Astrocyte (in vitro differentiated cells and primary cell): Measurements from ENCODE around the gene PARD3B. TPM values are rescaled to one million over a fixed set of nuclear protein-coding genes. Genes with fewer than 3 reads are reported as not detected.

Source experiments
- DNase-seq: peaks from one replicate; pipeline ENCODE4 v3.0.0-alpha.2; 2010; ENCODE audit warnings: low read depth
- FAIRE-seq: peaks from 2 replicates; lab custom pipeline; 2011; peaks lifted over from hg19 to GRCh38; lab: Jason Lieb, UNC
- H2AFZ ChIP-seq: 2 replicates; pipeline ENCODE4 v1.6.0; 2012; ENCODE audit warnings: low read depth, low read length, inconsistent platforms
- H3K27ac ChIP-seq: 2 replicates; pipeline ENCODE4 v1.5.1; 2011; ENCODE audit warnings: low read depth, low read length, inconsistent platforms
- H3K27me3 ChIP-seq: 2 replicates; pipeline ENCODE4 v1.6.0; 2011; ENCODE audit warnings: low read length, inconsistent platforms; ENCODE audit not compliant: insufficient read depth
- H3K36me3 ChIP-seq: 2 replicates; pipeline ENCODE4 v1.5.1; 2011; ENCODE audit warnings: low read length, inconsistent platforms; ENCODE audit not compliant: insufficient read depth
- H3K4me1 ChIP-seq: 2 replicates; pipeline ENCODE4 v1.5.1; 2011; ENCODE audit warnings: low read length, inconsistent platforms; ENCODE audit not compliant: insufficient read depth
- H3K4me2 ChIP-seq: 2 replicates; pipeline ENCODE4 v1.6.0; 2012; ENCODE audit warnings: low read length, inconsistent platforms
- H3K4me3 ChIP-seq: 2 replicates; pipeline ENCODE4 v1.5.1; 2011; ENCODE audit warnings: low read depth, mild to moderate bottlenecking, low read length, inconsistent platforms; ENCODE audit not compliant: insufficient read depth
- H3K79me2 ChIP-seq: 2 replicates; pipeline ENCODE4 v1.6.0; 2012; ENCODE audit warnings: mild to moderate bottlenecking, low read length, inconsistent platforms; ENCODE audit not compliant: insufficient read depth
- H3K9ac ChIP-seq: 2 replicates; pipeline ENCODE4 v1.6.0; 2012; ENCODE audit warnings: mild to moderate bottlenecking, low read length, inconsistent platforms
- H3K9me3 ChIP-seq: 2 replicates; pipeline ENCODE4 v1.5.1; 2012; ENCODE audit warnings: low read depth, mild to moderate bottlenecking, low read length, inconsistent platforms; ENCODE audit not compliant: insufficient read depth
- H4K20me1 ChIP-seq: 2 replicates; pipeline ENCODE4 v1.6.0; 2012; ENCODE audit warnings: low read length, inconsistent platforms; ENCODE audit not compliant: insufficient read depth
- H3K27ac Mint-ChIP-seq: one replicate; pipeline ENCODE4 v1.8.0; 2021; ENCODE audit warnings: mild to moderate bottlenecking, mixed read lengths; ENCODE audit not compliant: unreplicated experiment
- H3K27me3 Mint-ChIP-seq: one replicate; pipeline ENCODE4 v1.8.0; 2021; ENCODE audit warnings: low read depth, mixed read lengths; ENCODE audit not compliant: unreplicated experiment
- H3K36me3 Mint-ChIP-seq: one replicate; pipeline ENCODE4 v1.8.0; 2021; ENCODE audit warnings: low read depth, mixed read lengths; ENCODE audit not compliant: unreplicated experiment
- H3K4me1 Mint-ChIP-seq: one replicate; pipeline ENCODE4 v1.8.0; 2021; ENCODE audit warnings: low read depth, mixed read lengths; ENCODE audit not compliant: unreplicated experiment
- H3K4me3 Mint-ChIP-seq: one replicate; pipeline ENCODE4 v1.8.0; 2021; ENCODE audit warnings: mild to moderate bottlenecking, moderate library complexity, mixed read lengths; ENCODE audit not compliant: unreplicated experiment
- H3K9me3 Mint-ChIP-seq: one replicate; pipeline ENCODE4 v1.8.0; 2021; ENCODE audit warnings: mild to moderate bottlenecking, mixed read lengths; ENCODE audit not compliant: unreplicated experiment
- CTCF ChIP-seq: IDR thresholded peaks from 2 replicates; pipeline ENCODE4 v1.5.1; 2011; ENCODE audit warnings: low read depth, mild to moderate bottlenecking, inconsistent platforms, low read length, moderate library complexity; ENCODE audit not compliant: insufficient read depth
- EZH2 ChIP-seq: IDR thresholded peaks from 2 replicates; pipeline ENCODE4 v1.6.1; 2012; ENCODE audit warnings: mild to moderate bottlenecking, low read length, inconsistent platforms; ENCODE audit not compliant: insufficient read depth
- total RNA-seq: library from RNA; stranded (reverse); gene quantifications from 2 replicates; pipeline ENCODE4 v1.2.1, GENCODE V29; 2021

Gene PARD3B
- total RNA-seq, 1 donor from 2014 or later, result 6.5 TPM

GRCh38 chr2:204772546-204772945, 227.3 kb downstream of the PARD3B start:
- Mint-ChIP-seq H3K9me3 (no peaks in the 10 kb centered on the region), H3K36me3 (no peaks in the 10 kb centered on the region), H3K27me3 (no peaks in the 10 kb centered on the region), H3K4me3 (no peak overlapping the region), H3K27ac (no peak overlapping the region), H3K4me1 (peaks cover 2% of the 10 kb centered on the region)
- Histone ChIP-seq H3K4me2 (no peak overlapping the region), H3K36me3 (no peaks in the 10 kb centered on the region), H3K27ac (no peak overlapping the region), H3K27me3 (no peaks in the 10 kb centered on the region), H4K20me1 (no peaks in the 10 kb centered on the region), H2AFZ (no peak overlapping the region), H3K9me3 (no peaks in the 10 kb centered on the region), H3K79me2 (no peaks in the 10 kb centered on the region), H3K9ac (no peak overlapping the region), H3K4me3 (no peak overlapping the region), H3K4me1 (no peaks in the 10 kb centered on the region)
- TF ChIP-seq CTCF, result no peak
- TF ChIP-seq EZH2, result no peak
- no peak for DNase-seq
- FAIRE-seq, result no peak

- Mint-ChIP-seq H3K36me3 (no peaks in the 10 kb centered on the region), H3K27me3 (no peaks in the 10 kb centered on the region), H3K4me1 (peaks cover 2% of the 10 kb centered on the region), H3K27ac (no peak overlapping the region), H3K4me3 (no peak overlapping the region), H3K9me3 (peaks cover 2% of the 10 kb centered on the region)
- H3K4me2 ChIP-seq, result no peak overlapping the region
- TF ChIP-seq CTCF (no peak), EZH2 (no peak)
- FAIRE-seq, result peak; percentile 45
- H2AFZ ChIP-seq, result no peak overlapping the region
- H3K36me3 ChIP-seq, result no peaks in the 10 kb centered on the region
- no peaks in the 10 kb centered on the region for H3K9me3 ChIP-seq
- no peak overlapping the region for H3K9ac ChIP-seq
- peak; percentile 16 for DNase-seq
- no peak overlapping the region for H3K27ac ChIP-seq
- no peaks in the 10 kb centered on the region for H4K20me1 ChIP-seq
- no peaks in the 10 kb centered on the region for H3K79me2 ChIP-seq
- H3K4me3 ChIP-seq, result no peak overlapping the region
- no peaks in the 10 kb centered on the region for H3K27me3 ChIP-seq
- no peaks in the 10 kb centered on the region for H3K4me1 ChIP-seq
Observed at GRCh38 chr2:204775766-204776165, 230.5 kb downstream of the PARD3B start.

- Mint-ChIP-seq H3K27ac (no peak overlapping the region), H3K4me3 (no peak overlapping the region), H3K4me1 (peaks cover 2% of the 10 kb centered on the region), H3K9me3 (peaks cover 2% of the 10 kb centered on the region), H3K27me3 (no peaks in the 10 kb centered on the region), H3K36me3 (no peaks in the 10 kb centered on the region)
- Histone ChIP-seq H3K36me3 (no peaks in the 10 kb centered on the region), H3K79me2 (no peaks in the 10 kb centered on the region), H3K27me3 (no peaks in the 10 kb centered on the region), H3K4me1 (no peaks in the 10 kb centered on the region), H4K20me1 (no peaks in the 10 kb centered on the region), H3K9ac (no peak overlapping the region), H2AFZ (no peak overlapping the region), H3K9me3 (no peaks in the 10 kb centered on the region), H3K27ac (no peak overlapping the region), H3K4me2 (no peak overlapping the region), H3K4me3 (no peak overlapping the region)
- TF ChIP-seq CTCF, result no peak
- TF ChIP-seq EZH2, result no peak
- FAIRE-seq (no peak), DNase-seq (peak; percentile 82)
Observed at GRCh38 chr2:204776781-204777559, 231.7 kb downstream of the PARD3B start.
